Measurements from ENCODE around the gene RRP36.
A peak's percentile ranks its signal among the peaks of the same experiment; 100 is the strongest.

Gene RRP36

DNA sequence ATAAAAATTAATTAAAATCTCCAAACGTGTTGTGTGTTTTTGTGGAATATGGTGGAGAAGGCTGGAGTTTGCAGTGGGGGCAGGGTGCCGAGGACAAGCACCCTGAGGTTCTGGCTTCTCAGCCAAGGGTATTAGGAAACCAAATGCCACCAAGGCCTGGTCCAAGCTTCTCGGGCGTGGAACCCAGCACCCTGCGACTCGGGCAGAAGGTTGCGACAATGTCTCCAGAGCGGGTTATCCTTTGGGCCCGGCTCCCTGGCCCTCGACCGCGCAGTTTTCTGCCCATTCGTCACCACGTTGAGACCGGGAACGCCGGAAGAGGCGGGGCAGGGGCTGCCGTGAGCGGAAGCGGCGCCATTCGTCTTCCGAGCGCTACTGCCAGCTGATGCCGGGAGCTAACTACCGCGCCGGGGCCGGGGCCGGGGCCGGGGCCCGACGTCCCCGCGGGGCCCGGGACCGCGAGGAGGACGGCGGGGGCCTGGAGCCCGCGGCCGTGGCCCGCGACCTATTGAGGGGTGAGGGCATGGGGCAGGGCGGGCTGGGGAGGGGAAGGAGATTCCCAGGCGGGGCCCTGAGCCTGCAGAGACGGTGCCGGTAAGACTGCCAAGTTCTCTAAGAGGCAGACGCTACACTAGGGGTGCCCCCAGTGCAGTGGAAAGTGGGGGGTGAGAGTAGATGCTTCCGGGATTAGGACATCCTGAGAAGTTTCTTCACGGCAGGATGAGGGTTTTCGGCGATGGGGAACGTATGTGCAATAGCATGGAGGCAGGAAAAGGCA, at the start of gene RRP36:
RRP36 (plus strand) TSS at position 354 of the 778 bp plus-strand sequence; CDS start at position 386, 32 bp downstream.
- TF ChIP-seq CTCF (IDR thresholded peaks at IDR 0.05; ENCODE audit: insufficient read depth, missing control alignments) = no peak
- FAIRE-seq = no peak
- DNase-seq (ENCODE audit: insufficient read length, low spot score) = peak; percentile 79

- no peak for TF ChIP-seq CTCF (IDR thresholded peaks at IDR 0.05; ENCODE audit: insufficient read depth, missing control alignments)
- no peak for DNase-seq (ENCODE audit: insufficient read length, low spot score)
- no peak for FAIRE-seq
These were observed 49.6 kb upstream of the RRP36 start for GRCh38 chr6:42971746-42972327.

- no peak for DNase-seq (ENCODE audit: insufficient read length, low spot score)
- no peak for FAIRE-seq
- TF ChIP-seq CTCF (IDR thresholded peaks at IDR 0.05; ENCODE audit: insufficient read depth, missing control alignments) = no peak
These were observed 47.5 kb upstream of the RRP36 start for GRCh38 chr6:42973926-42974325.

DNA sequence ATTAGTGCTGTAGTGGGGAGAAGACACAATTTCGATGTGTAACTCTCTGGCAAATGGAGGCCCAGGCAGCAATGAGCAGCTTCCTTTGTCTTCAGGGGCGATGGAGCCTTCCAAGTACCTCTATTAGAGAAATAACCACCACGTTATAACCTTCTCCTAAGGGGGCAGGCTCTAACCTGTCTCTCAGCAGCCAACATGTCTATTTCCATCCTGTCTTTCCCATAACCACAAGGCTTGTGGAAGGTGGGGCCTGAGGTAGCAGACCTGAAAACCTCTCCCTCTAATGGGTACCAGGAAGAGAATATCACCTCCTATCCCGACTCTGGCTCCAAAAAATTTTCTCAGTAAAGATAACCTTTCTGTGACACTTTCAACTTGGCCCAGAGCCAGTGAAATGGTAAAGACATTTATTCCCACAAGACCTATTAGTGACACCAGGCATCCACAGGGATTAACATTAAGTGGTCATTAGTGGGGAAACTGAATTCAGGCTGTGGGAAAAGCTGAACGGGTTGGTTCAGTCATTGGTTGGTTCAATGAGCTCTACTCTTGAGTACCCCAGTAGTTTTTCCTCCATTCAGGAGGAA, 46.4 kb upstream of the RRP36 start:
- FAIRE-seq (no peak), DNase-seq (ENCODE audit: insufficient read length, low spot score) (no peak)
- TF ChIP-seq CTCF (IDR thresholded peaks at IDR 0.05; ENCODE audit: insufficient read depth, missing control alignments) = no peak

DNA sequence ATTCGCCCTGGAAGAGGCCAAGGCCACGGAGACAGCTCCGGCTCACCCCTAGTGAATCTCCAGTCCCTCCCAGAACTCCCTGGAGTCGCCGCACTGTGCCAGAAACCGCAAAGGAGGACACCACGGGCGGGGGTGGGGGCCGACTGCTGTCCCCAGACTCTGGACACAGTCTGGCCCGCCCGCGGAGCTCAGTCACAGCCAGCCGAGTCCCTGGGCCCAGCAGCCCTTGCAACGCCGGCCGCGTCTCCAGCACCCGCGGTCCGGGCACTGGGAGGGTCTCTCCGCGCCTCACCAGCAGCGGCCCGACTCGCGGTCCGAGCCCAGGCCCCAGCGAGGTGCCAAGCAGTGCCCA, 43.0 kb upstream of the RRP36 start:
- no peak for TF ChIP-seq CTCF (IDR thresholded peaks at IDR 0.05; ENCODE audit: insufficient read depth, missing control alignments)
- no peak for FAIRE-seq
- DNase-seq (ENCODE audit: insufficient read length, low spot score) = no peak

GRCh38 chr6:42978839-42979522, 42.4 kb upstream of the RRP36 start, which contains the start of gene PEX6:
Gene PEX6, minus strand, starts transcription at chr6:42979181. Its CDS starts 31 bp downstream, at chr6:42979150.
- FAIRE-seq (no peak), DNase-seq (ENCODE audit: insufficient read length, low spot score) (peak; percentile 83)
- TF ChIP-seq CTCF (IDR thresholded peaks at IDR 0.05; ENCODE audit: insufficient read depth, missing control alignments) = no peak

All from D721Med (cell line).